Stimulated activated CD8-positive, alpha-beta memory T cell treated with anti-CD3 and anti-CD28 coated beads, Interleukin-4, amount 100 ng/mL, for 24 hours (primary cell): ENCODE measurements around the gene KLHL2.
"Not testable (repeated sequence)": the region's sequence is repeated elsewhere in the genome, so short reads cannot be mapped to it uniquely, and the experiment has no call there.

Experiments used
- DNase-seq: peaks from one replicate; pipeline ENCODE4 v3.0.0-alpha.2; 2020; ENCODE audit warnings: low read depth

The KLHL2 gene

GRCh38 chr4:165330666-165331065 is 123.3 kb downstream of the KLHL2 start:
- no peak for DNase-seq

DNA sequence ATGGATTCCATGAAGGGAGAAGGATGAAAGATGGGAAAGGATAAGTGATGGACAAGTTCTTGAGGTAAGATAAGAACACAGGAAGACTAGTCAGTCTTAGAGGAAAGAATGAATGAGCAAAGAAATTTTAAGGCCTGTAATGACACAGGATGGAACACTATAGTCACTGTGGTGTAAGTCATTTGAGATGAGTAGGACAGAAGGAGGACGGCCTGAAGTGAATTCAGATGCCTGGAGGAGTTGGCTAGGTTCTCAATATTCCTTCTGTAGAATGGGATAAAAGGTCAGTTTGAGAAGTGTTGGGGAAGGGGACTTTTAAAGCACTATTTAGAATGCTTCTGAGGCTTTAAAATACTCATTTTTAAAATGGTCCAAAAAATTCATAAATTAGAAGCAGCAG is 124.0 kb downstream of the KLHL2 start:
- no peak for DNase-seq

GRCh38 chr4:165331823-165332222 is 124.5 kb downstream of the KLHL2 start:
- DNase-seq: no peak

DNA sequence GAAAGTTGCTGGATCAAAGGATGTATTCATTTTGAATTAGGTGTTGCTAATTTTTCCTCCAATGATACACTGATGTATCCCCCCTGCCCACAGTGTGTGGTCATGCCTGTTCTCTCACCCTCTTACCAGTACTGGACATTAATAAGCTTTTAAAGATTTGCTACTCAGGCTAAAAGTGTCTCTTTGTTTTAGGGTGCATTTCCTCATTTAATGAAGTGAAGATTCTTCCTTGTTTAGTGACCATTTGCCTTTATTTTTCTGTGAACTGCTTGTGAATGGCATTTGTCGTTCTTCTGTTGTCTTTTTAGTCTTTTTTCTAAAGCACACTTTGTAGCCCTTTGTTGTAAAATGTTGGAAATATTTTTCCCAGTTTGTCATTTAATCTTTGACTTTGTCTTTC is 125.1 kb downstream of the KLHL2 start:
- DNase-seq: no peak

- no peak for DNase-seq
Measured at GRCh38 chr4:165335163-165335703, 127.9 kb downstream of the KLHL2 start.

DNA sequence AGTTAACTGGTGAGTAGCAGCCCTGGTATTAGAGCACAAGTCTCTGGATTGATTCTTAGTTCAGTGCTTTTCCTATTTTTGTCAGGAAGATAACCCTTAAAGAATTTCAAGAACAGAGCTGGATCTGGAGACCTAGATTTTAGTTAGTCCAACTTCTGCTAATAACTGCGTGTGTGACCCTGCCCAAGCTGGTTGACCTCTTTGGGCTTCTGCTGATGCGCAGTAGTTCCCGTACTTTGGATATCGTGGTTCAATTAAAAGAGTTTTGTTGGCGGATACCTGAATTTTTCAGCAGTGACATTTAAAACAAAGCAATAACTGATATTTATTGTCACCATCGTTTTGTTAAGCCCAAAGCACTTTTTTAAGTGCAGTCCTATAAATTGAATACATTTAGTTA is 129.4 kb downstream of the KLHL2 start:
- DNase-seq: no peak

DNA sequence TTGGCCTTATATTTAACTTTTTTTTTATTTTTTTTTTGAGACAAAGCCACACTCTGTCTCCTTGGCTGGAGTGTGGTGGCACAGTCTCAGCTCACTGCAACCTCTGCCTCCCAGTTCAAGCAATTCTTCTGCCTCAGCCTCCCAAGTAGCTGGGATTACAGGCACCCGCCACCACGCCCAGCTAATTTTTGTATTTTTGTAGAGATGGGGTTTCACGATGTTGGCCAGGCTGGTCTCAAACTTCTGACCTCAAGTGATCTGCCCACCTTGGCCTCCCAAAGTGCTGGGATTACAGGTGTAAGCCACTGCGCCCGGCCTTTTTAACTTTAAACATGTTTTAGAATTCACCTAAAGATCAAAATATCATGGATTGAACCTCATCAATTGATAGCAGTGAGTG is 135.0 kb downstream of the KLHL2 start:
- not testable (repeated sequence) for DNase-seq

- no peak for DNase-seq
Measured at GRCh38 chr4:165343353-165344191, 136.2 kb downstream of the KLHL2 start.

- DNase-seq: no peak
Measured at GRCh38 chr4:165345666-165346417, 138.5 kb downstream of the KLHL2 start.

- DNase-seq: no peak
Measured at GRCh38 chr4:165347647-165348569, 140.5 kb downstream of the KLHL2 start.

- no peak for DNase-seq
Measured at GRCh38 chr4:165351359-165352130, 144.2 kb downstream of the KLHL2 start.

- DNase-seq: peak; percentile 8
Measured at GRCh38 chr4:165355900-165356300, 148.5 kb downstream of the KLHL2 start.

DNA sequence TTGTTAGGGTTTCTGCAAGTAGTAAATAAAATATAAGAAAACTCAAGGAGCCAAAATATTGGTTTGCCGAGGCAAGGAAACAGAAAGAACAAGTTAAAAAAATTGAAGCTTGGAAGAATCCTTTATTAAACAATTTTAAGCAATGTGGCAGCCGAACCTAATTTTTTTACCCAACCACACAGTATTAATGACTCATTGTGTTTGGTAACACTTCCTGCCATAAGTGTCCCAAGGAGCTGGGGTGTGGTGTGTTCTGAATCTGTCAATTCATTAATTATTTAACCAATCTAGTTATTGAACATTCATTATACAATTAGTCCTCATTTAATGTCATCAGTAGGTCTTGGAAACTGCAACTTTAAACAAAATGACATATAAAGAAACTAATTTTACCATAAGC is 152.1 kb downstream of the KLHL2 start:
- DNase-seq: no peak

- no peak for DNase-seq
Measured at GRCh38 chr4:165360041-165360695, 152.8 kb downstream of the KLHL2 start.

DNA sequence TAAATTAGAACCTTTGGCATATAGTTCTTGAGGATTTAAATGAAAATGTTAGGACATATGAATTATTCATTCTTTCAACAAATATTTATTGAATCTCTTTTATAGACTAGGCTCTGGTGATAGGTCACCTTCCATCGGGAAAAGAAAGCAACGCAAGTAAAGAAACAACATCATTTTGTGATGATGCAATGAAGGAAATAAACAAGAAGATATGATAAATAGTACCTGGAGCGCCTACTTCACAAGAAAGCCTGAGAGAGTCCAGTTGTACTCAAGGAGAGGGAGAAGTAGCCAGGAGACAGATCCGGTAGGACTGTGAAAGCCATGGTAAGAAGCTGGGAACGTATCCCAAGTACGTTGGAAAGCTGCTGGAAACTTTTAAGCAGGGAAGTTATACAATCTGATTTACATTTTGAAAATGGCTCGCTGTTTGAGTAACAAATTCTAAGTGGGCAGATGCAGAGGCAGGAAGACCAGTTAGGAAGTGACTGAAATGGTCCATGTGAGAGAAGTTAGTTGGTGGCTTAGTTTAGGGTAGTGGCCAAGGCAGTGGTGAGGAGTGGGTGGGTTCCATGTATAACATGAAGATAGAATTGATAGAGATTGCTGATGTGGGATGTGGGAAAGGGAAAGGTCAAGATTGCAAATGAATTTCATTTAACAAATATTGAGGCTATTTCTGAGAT is 153.8 kb downstream of the KLHL2 start:
- no peak for DNase-seq

DNA sequence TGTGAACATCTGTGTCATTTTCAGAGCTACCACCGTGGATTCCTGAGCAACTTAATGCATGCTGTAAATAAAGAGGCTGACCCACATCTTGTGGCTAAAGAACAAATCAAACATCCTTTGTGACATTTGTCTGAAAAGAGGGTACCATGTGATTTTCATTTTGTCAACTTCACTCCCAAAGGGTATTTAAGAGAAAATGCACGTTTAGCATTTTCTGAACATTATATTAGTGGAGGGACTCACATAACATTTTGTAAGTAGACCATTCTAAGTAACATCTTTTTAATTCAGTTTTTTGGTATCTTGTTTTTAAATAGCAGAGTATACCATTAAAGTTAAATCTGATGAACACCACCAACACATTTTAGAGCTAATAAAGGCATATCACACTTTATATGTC is 154.4 kb downstream of the KLHL2 start:
- no peak for DNase-seq

GRCh38 chr4:165364452-165365080 is 157.2 kb downstream of the KLHL2 start:
- no peak for DNase-seq

GRCh38 chr4:165367040-165367439 is 159.7 kb downstream of the KLHL2 start:
- DNase-seq: no peak

- DNase-seq: no peak
Measured at GRCh38 chr4:165368114-165368513, 160.8 kb downstream of the KLHL2 start.

DNA sequence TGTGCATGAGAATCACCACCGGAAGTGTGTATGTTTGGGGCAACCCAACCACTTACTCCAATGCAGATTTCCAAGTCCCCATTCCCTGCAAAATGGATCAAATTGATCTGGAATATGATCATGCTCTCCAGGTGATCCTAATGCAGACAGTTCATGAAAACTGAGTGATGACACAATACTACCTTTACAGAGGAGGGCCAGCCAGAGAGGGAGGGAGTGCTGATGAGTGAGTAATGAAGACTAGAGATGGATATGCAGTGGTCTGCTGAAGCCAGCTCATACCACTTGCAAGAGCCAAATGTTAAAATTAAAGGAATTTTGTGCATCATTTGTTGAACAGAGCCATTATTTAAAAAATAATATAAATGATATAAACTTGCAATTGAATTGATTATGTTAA is 161.2 kb downstream of the KLHL2 start:
- no peak for DNase-seq
